SK-N-SH treated with all-trans-retinoic acid at 6 μM for 48 hours (cell line): Measurements from ENCODE around the gene NPAS3.

ENCODE experiments used
- ATAC-seq: fragments of 200-7000 bp; cut with Tn5 transposase; 3 replicates; pipeline ENCODE4 v1.9.1; 2020; ENCODE audit warnings: mild to moderate bottlenecking, moderate library complexity
- ARNTL ChIP-seq: fragments of 450-650 bp; formaldehyde crosslinking; IDR thresholded peaks from 2 replicates; pipeline ENCODE4 v1.5.0; 2020; ENCODE audit warnings: low read depth, mild to moderate bottlenecking, moderate library complexity, borderline replicate concordance
- CREB5 ChIP-seq: fragments of 250-450 bp; sonication (Bioruptor Pico); IDR thresholded peaks from 2 replicates; pipeline ENCODE4 v1.5.1; 2020; ENCODE audit warnings: low read depth, mild to moderate bottlenecking, moderate library complexity
- CSDC2 ChIP-seq: fragments of 250-450 bp; sonication (Bioruptor Pico); IDR thresholded peaks from 2 replicates; pipeline ENCODE4 v1.5.0; 2020; ENCODE audit warnings: mild to moderate bottlenecking, moderate library complexity
- ESRRG ChIP-seq: fragments of 250-450 bp; sonication (Bioruptor Pico); IDR thresholded peaks from 2 replicates; pipeline ENCODE4 v1.6.1; 2021; ENCODE audit warnings: mild to moderate bottlenecking
- GLIS3 ChIP-seq: fragments of 250-450 bp; sonication (Bioruptor Pico); IDR thresholded peaks from 2 replicates; pipeline ENCODE4 v1.5.0; 2020; ENCODE audit warnings: mild to moderate bottlenecking, moderate library complexity
- OSR1 ChIP-seq: fragments of 250-450 bp; sonication (Bioruptor Pico); IDR thresholded peaks from 2 replicates; pipeline ENCODE4 v1.8.0; 2022; ENCODE audit warnings: moderate library complexity, mild to moderate bottlenecking, inconsistent platforms
- POU6F1 ChIP-seq: fragments of 250-450 bp; sonication (Bioruptor Pico); IDR thresholded peaks from 2 replicates; pipeline ENCODE4 v1.8.0; 2021; ENCODE audit warnings: low read depth, mild to moderate bottlenecking, moderate library complexity, borderline replicate concordance
- PPARA ChIP-seq: fragments of 250-450 bp; sonication (Bioruptor Pico); IDR thresholded peaks from 2 replicates; pipeline ENCODE4 v1.5.0; 2020; ENCODE audit warnings: mild to moderate bottlenecking, borderline replicate concordance
- SNAI2 ChIP-seq: fragments of 250-450 bp; sonication (Bioruptor Pico); IDR thresholded peaks from 2 replicates; pipeline ENCODE4 v1.5.0; 2020; ENCODE audit warnings: mild to moderate bottlenecking, moderate library complexity
- TCF4 ChIP-seq: fragments of 250-450 bp; sonication (Bioruptor Pico); IDR thresholded peaks from 2 replicates; pipeline ENCODE4 v1.8.0; 2021; ENCODE audit warnings: mild to moderate bottlenecking, moderate library complexity, borderline replicate concordance
- TOX ChIP-seq: fragments of 250-450 bp; sonication (Bioruptor Pico); IDR thresholded peaks from 2 replicates; pipeline ENCODE4 v1.8.0; 2021; ENCODE audit warnings: mild to moderate bottlenecking, moderate library complexity, borderline replicate concordance
- TSHZ2 ChIP-seq: fragments of 250-450 bp; sonication (Bioruptor Pico); IDR thresholded peaks from 2 replicates; pipeline ENCODE4 v1.5.0; 2020; ENCODE audit warnings: mild to moderate bottlenecking, moderate library complexity
- ZC3H10 ChIP-seq: fragments of 250-450 bp; sonication (Bioruptor Pico); IDR thresholded peaks from 2 replicates; pipeline ENCODE4 v1.5.1; 2021; ENCODE audit warnings: mild to moderate bottlenecking, moderate library complexity
- ZFP3 ChIP-seq: fragments of 250-450 bp; sonication (Bioruptor Pico); IDR thresholded peaks from 2 replicates; pipeline ENCODE4 v1.5.0; 2020; ENCODE audit warnings: mild to moderate bottlenecking, moderate library complexity
- ZFP30 ChIP-seq: fragments of 450-650 bp; formaldehyde crosslinking; IDR thresholded peaks from 2 replicates; pipeline ENCODE4 v1.5.0; 2022; ENCODE audit warnings: mild to moderate bottlenecking, moderate library complexity
- ZNF565 ChIP-seq: fragments of 450-650 bp; formaldehyde crosslinking; conservative IDR thresholded peaks from 2 replicates; pipeline ENCODE4 v1.5.0; 2020; ENCODE audit warnings: low read depth, mild to moderate bottlenecking, moderate library complexity
- ZNF70 ChIP-seq: fragments of 450-650 bp; formaldehyde crosslinking; IDR thresholded peaks from 2 replicates; pipeline ENCODE4 v1.5.0; 2020; ENCODE audit warnings: mild to moderate bottlenecking, moderate library complexity
- ZNF8 ChIP-seq: fragments of 450-650 bp; formaldehyde crosslinking; IDR thresholded peaks from 2 replicates; pipeline ENCODE4 v1.5.0; 2020; ENCODE audit warnings: mild to moderate bottlenecking, moderate library complexity

The NPAS3 gene

GRCh38 chr14:33126433-33126832 is 187.8 kb downstream of the NPAS3 start:
- ATAC-seq, result no peak

GRCh38 chr14:33127531-33127930 is 188.9 kb downstream of the NPAS3 start:
- TF ChIP-seq CSDC2, result no peak
- TF ChIP-seq TCF4 (CRISPR knock-in tag), result no peak
- no peak for TF ChIP-seq CREB5 (CRISPR knock-in tag)
- TF ChIP-seq, all 23 proteins: peak for 0
- ATAC-seq, result peak; percentile 39; the same call in 1 of the 3 replicates

More at GRCh38 chr14:33126433-33126832, 187.8 kb downstream of the NPAS3 start:
- TF ChIP-seq GLIS3 (no peak), ZFP3 (no peak), POU6F1 (CRISPR knock-in tag) (no peak), PPARA (CRISPR knock-in tag) (no peak), SNAI2 (CRISPR knock-in tag) (no peak), TSHZ2 (CRISPR knock-in tag) (no peak), ARNTL (no peak)

- ATAC-seq, result no peak
- TF ChIP-seq ZFP30 (CRISPR knock-in tag), result no peak
- no peak for TF ChIP-seq POU6F1 (CRISPR knock-in tag)
- no peak for TF ChIP-seq ZNF565 (CRISPR knock-in tag)
- TF ChIP-seq TSHZ2 (CRISPR knock-in tag), result no peak
- TF ChIP-seq ZNF8 (CRISPR knock-in tag), result no peak
- TF ChIP-seq CREB5 (CRISPR knock-in tag), result no peak
- TF ChIP-seq CSDC2, result no peak
- no peak for TF ChIP-seq TCF4 (CRISPR knock-in tag)
- no peak for TF ChIP-seq ARNTL
Observed at GRCh38 chr14:33131801-33132200, 193.1 kb downstream of the NPAS3 start.

GRCh38 chr14:33134162-33134561 is 195.5 kb downstream of the NPAS3 start:
- no peak for ATAC-seq
- TF ChIP-seq OSR1 (CRISPR knock-in tag), result no peak
- TF ChIP-seq ZFP30 (CRISPR knock-in tag), result no peak
- no peak for TF ChIP-seq TCF4 (CRISPR knock-in tag)
- no peak for TF ChIP-seq TOX
- no peak for TF ChIP-seq CSDC2
- TF ChIP-seq ESRRG (CRISPR knock-in tag), result no peak
- TF ChIP-seq ZFP3, result no peak
- TF ChIP-seq POU6F1 (CRISPR knock-in tag), result no peak
- no peak for TF ChIP-seq ZC3H10
- TF ChIP-seq ZNF70 (CRISPR knock-in tag), result no peak
- TF ChIP-seq CREB5 (CRISPR knock-in tag), result no peak
